GM21619 (cell line): ENCODE data around the gene S1PR4.
A peak's percentile ranks its signal among the peaks of the same experiment; 100 is the strongest.
"Not testable (repeated sequence)": the region's sequence is repeated elsewhere in the genome, so short reads cannot be mapped to it uniquely, and the experiment has no call there.

ENCODE experiments used
- ATAC-seq: cut with Tn5 transposase; IDR thresholded peaks from one replicate; pipeline ENCODE4 v1.9.1; 2021; ENCODE audit not compliant: unreplicated experiment

S1PR4 gene

GRCh38 chr19:3152419-3152780, 26.2 kb upstream of the S1PR4 start:
- ATAC-seq, result no peak

DNA sequence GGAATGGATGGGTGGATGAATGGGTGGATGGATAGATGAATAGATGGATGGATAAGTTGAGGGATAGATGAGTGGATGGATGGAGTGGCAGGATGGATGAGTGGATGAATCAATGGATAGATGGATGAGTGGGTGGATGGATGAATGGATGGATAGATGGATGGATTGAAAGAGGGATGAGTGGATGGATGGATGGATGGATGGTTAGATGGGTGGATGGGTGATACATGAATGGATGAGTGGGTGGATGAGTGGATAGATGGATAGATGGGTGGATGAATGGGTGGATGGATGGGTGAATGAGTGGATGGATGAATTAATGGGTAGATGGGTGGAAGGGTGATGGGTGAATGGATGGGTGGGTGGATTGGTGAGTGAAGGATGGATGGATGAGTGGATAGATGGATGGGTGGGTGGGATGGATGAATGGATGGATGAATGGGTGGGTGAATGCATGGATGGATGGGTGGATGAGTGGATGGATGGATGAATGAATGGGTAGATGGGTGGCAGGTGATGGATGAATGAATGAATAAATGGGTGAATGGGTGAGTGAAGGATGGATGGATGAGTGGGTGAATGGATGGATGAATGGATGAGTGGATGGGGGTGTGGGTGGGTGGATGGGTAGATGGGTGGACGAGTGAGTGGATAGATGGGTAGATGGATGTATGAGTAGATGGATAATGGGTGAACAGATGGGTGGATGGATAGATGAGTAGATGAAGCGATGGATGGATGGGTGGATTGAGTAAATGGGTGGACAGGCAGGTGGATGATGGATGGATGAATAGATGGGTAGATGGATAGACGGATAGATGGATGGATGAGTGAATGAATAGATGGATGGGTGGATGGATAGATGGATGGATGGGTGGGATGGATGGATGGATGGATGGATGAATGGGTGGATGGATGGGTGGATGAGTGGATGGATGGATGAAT, 25.0 kb upstream of the S1PR4 start:
- ATAC-seq, result no peak

DNA sequence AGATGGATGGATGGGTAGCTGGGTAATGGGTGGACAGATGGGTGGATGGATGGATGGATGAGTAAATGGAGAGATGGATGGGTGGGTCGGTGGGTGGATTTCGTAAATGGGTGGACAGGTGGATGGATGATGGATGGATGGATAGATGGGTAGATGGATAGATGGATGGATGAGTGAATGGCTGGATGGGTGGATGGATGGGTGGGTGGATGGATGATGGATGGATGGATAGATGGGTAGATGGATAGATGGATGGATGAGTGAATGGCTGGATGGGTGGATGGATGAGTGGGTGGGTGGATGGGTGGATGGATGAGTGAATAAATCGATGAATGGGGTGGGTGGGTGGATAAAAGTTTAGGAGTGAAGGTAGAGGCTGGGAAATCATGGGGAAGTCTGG, 24.1 kb upstream of the S1PR4 start:
- not testable (repeated sequence) for ATAC-seq

GRCh38 chr19:3154957-3155736, 23.4 kb upstream of the S1PR4 start:
- peak; percentile 80 for ATAC-seq

DNA sequence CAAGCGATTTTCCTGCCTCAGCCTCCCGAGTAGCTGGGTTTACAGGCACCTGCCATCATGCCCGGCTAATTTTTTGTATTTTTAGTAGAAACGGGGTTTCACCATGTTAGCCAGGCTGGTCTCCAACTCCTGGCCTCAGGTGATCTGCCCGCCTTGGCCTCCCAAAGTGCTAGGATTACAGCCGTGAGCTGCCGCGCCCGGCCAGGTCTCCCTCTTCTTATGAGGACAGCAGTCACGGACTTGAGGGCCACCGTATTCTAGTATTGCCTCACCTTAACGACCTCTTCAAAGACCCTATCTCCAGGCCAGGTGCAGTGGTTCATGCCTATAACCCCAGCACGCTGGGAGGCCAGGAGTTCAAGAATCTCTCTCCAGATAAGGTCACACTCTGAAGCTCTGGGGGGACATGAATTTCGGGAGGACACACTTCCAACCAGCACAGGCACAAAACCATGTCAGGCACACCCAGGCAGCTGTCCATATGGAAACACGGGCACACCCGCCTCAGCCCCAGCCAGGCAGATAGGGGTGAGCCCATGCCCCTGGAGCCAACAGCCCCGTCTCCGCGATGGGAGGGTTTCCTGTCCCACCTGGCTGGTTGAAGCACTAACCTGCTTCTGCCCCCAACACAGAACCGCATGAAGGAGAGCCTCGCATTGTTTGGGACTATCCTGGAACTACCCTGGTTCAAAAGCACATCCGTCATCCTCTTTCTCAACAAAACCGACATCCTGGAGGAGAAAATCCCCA, 21.3 kb upstream of the S1PR4 start:
- no peak for ATAC-seq

DNA sequence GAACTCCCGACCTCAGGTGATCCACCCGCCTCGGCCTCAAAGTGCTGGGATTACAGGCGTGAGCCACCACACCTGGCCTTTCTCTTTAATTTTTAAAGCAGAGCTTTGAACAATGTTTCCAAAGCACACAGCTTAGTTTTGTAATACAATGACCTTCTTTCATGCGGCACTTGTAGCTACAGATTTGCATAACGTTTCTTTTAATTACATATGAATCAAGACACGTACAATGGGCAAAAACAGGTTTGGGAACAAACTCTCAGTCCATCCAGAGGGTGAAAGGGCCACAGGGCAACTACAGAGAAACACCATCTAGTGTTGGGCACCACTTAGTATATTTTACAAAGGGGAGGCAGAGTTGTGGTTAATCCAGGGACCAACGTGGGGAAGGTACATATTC, 19.0 kb upstream of the S1PR4 start:
- no peak for ATAC-seq

GRCh38 chr19:3160219-3160618, 18.4 kb upstream of the S1PR4 start:
- ATAC-seq, result no peak

GRCh38 chr19:3161453-3161852, 17.1 kb upstream of the S1PR4 start:
- no peak for ATAC-seq

GRCh38 chr19:3162418-3163229, 15.9 kb upstream of the S1PR4 start:
- ATAC-seq, result no peak

- ATAC-seq, result no peak
Observed at GRCh38 chr19:3163230-3163886, 15.2 kb upstream of the S1PR4 start.

DNA sequence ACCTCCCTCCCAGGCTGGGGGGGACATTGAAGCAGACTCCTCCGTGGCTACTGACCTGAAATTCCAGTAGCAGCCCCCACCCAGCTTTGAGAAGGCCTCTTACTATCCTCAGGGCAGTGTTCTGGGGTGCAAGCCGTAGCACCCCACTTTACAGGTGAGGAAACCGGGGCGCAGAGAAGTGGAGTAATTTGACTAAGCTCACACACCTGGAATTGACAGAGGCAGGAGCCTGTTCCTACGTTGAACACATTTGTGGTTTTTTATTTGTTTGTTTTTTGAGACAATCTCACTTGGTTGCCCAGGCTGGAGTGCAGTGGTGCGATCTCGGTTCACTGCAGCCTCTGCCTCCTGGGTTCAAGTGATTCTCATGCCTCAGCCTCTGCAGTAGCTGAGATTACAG, 14.6 kb upstream of the S1PR4 start:
- ATAC-seq, result no peak

DNA sequence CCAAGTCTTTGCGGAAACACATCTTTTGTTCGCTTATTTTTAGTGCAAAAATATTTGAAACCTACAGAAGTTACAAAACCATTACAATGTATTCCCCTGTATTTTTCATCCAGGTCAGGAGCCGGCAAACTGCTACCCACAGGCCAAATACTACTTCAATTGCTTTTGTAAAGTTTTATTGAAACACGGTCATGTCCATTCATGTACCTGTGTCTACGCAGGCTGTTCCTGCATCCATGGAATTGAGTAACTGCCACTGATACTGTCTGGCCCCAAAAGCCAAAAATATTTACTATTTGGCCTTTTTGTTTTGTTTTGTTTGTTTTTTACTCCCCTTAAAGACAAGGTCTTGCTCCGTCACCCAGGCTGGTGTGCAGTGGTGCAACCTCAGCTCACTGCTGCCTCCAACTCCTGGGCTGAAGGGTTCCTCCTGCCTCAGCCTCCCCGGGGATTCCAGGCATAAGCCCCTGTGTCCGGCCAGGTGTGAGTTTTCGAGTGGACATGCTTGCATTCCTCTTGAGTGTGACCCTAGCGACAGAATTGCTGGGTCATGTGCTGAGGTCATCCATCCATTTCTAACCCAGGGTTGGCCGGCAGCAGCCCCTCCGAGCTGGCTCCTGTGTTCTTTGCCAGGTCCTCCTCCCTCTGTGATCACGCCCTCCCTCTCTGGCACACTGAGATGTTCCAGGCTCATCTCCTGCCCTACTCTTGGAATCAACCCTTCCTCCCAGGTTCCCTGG, 10.9 kb upstream of the S1PR4 start:
- no peak for ATAC-seq

DNA sequence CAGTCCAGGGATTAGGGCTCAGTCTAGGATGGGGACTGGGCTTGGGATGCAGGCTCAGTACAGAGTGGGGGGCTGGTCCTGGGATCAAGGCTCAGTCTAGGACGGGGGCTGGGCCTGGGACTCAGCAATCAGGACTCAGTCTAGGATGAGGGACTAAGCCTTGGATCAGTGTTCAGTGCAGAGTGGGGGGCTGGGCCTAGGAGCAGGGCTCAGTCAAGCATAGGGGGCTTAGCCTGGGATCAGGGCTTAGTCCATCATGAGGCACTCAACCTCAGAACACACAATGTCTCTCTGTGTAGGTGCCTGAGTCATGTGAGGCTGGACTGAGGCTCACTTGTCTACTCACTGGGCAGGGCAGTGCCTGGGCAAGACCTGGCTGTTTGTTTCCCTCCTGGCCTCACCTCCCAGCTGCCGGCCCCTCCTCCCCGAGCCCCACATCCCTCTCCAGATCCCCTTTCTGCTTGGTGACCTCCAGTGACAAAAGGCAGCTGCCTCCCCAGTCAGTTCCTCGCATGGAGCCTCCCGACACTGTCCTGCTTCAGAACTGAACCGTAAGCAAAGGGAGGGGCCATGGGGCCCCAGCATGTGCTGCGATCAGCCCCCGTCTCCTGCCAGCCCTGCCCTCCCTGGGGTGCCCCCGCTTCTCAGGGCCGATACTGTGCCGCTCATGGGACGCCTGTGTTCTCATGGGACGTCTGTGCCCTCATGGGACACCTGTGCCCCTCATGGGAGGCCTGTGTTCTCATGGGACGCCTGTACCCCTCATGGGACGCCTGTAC, 6.5 kb upstream of the S1PR4 start:
- no peak for ATAC-seq

- ATAC-seq, result not testable (repeated sequence)
Observed at GRCh38 chr19:3172673-3173000, 5.9 kb upstream of the S1PR4 start.

DNA sequence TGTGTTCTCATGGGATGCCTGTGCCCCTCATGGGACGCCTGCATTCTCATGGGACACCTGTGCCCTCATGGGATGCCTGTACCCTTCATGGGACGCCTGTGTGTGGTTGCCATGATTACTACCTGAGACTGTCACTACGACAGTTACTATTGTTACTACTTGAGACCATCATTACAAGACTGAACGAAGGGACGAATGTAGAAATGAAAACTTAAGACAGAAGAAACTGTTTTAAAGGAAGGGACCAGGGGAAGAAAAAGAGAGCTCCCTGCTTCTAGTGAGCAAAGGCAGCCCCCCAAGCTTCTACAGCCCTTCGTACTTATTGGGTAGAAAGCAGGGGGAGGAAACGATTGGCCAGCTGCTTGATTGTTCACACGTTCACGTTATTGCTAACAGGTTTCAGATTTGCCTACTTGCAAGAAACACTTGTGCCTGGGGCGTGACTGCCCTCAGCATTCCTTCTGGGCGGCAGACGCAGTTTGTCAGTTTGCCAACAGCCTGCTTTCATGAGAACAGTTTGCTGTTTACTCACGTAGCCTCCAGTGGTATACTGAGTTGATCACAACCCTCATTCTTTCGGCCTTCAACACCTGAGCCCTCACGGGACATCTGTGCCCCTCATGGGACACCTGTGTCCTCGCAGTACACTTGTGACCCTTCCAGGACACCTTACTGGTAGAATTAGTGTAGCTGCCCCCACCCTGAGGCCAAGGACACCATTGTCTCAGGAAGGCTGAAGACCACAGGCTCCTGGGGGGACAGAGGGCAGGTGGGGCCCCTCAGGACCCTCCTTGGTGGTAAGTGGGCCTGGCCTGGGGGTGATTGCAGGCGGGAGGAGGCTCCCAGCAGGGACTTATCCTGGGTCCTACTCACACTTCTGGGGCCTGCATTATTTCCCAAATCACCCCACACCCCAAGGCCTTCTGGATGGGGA, 2.5 kb upstream of the S1PR4 start:
- ATAC-seq, result no peak

DNA sequence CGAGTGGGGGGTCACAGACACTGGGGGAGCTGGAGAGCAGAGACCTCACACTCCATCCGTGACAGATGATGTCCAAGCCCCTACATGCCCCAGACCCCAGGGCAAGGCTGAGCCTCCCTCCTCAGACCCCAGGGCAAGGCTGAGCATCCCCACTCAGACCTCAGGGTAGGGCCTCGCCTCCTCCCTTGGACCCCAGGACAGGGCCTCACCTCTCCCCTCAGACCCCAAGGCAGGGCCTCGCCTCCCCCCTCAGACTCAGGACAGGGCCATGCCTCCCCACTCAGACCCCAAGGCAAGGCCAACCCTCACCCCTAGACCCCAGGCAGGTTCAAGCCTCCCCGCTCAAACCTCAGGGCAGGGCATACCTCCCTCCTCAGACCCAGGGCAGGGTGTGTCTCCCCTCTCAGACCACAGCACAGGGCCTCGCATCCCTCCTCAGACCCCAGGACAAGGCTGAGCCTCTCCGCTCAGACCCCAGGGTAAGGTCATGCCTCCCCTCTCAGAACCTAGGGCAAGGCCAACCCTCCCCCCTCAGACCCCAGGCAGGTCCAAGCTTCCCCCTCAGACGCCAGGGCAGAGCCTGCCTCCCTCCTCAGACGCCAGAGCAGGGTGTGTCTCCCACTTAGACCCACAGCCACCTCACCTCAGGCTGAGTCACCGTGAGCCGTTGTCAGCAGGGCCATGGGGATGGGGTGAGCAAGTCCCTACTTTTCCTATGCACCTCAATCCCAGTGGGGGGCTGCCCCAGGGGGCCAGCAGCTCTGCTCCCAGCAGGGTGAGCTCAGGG, 1.7 kb upstream of the S1PR4 start:
- ATAC-seq, result no peak
